ENCODE results near the gene XKRX. TPM values are rescaled to one million over a fixed set of nuclear protein-coding genes. Genes with fewer than 3 reads are reported as not detected.

XKRX gene
- polyA plus RNA-seq, 1 experiment = not detected

- Histone ChIP-seq H3K4me3 (ENCODE audit: low read depth, low read length) (no peak overlapping the region), H3K27me3 (ENCODE audit: control insufficient read depth, insufficient read depth, low read length) (no peaks in the 10 kb centered on the region), H3K36me3 (ENCODE audit: control insufficient read depth, insufficient read depth, low read length) (no peaks in the 10 kb centered on the region)
- ChIA-PET CTCF (no interaction called here), POLR2A (no interaction called here)
- no peak for DNase-seq (ENCODE audit: low read depth)
- TF ChIP-seq, protein P1, sequence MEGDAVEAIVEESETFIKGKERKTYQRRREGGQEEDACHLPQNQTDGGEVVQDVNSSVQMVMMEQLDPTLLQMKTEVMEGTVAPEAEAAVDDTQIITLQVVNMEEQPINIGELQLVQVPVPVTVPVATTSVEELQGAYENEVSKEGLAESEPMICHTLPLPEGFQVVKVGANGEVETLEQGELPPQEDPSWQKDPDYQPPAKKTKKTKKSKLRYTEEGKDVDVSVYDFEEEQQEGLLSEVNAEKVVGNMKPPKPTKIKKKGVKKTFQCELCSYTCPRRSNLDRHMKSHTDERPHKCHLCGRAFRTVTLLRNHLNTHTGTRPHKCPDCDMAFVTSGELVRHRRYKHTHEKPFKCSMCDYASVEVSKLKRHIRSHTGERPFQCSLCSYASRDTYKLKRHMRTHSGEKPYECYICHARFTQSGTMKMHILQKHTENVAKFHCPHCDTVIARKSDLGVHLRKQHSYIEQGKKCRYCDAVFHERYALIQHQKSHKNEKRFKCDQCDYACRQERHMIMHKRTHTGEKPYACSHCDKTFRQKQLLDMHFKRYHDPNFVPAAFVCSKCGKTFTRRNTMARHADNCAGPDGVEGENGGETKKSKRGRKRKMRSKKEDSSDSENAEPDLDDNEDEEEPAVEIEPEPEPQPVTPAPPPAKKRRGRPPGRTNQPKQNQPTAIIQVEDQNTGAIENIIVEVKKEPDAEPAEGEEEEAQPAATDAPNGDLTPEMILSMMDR (IDR thresholded peaks at IDR 0.05; ENCODE audit: insufficient read depth, low read depth, low read length) = no peak
Measured at GRCh38 chrX:100944601-100945000, 15.9 kb upstream of the XKRX start.

GRCh38 chrX:100939333-100939732, 10.6 kb upstream of the XKRX start:
- no peak overlapping the region for H3K4me3 ChIP-seq (ENCODE audit: low read depth, low read length)
- H3K27me3 ChIP-seq (ENCODE audit: control insufficient read depth, insufficient read depth, low read length) = no peaks in the 10 kb centered on the region
- ChIA-PET POLR2A (no interaction called here), CTCF (no interaction called here)
- TF ChIP-seq, protein P1 (IDR thresholded peaks at IDR 0.05; ENCODE audit: insufficient read depth, low read depth, low read length) = no peak
- no peaks in the 10 kb centered on the region for H3K36me3 ChIP-seq (ENCODE audit: control insufficient read depth, insufficient read depth, low read length)
- no peak for DNase-seq (ENCODE audit: low read depth)

DNA sequence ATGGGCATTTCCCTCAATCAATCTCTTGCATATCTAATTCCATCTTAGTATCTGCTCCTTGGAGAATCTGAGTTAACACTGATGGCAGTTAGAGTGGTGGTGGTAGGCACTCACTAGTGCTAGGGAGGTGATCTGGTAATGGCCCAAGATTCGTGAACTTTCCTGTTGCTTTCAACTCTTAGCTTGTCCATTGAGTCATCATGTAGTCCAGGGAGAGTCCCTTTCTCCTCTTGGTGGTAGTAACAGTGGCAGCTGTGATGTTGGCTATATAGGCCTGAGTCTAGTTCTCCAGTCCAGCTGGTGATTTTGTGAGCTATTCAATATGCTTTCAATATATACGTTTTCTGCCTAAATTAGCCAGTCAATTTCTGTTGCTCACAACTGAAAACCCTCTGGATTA, 7.0 kb upstream of the XKRX start:
- DNase-seq (ENCODE audit: low read depth) = no peak
- no peaks in the 10 kb centered on the region for H3K27me3 ChIP-seq (ENCODE audit: control insufficient read depth, insufficient read depth, low read length)
- TF ChIP-seq, protein P1 (IDR thresholded peaks at IDR 0.05; ENCODE audit: insufficient read depth, low read depth, low read length) = no peak
- POLR2A ChIA-PET = no interaction called here
- CTCF ChIA-PET = no interaction called here
- no peaks in the 10 kb centered on the region for H3K36me3 ChIP-seq (ENCODE audit: control insufficient read depth, insufficient read depth, low read length)
- no peak overlapping the region for H3K4me3 ChIP-seq (ENCODE audit: low read depth, low read length)

- Histone ChIP-seq H3K4me3 (ENCODE audit: low read depth, low read length) (no peak overlapping the region), H3K36me3 (ENCODE audit: control insufficient read depth, insufficient read depth, low read length) (no peaks in the 10 kb centered on the region), H3K27me3 (ENCODE audit: control insufficient read depth, insufficient read depth, low read length) (no peaks in the 10 kb centered on the region)
- ChIA-PET POLR2A (no interaction called here), CTCF (no interaction called here)
- DNase-seq (ENCODE audit: low read depth) = no peak
- TF ChIP-seq, protein P1 (IDR thresholded peaks at IDR 0.05; ENCODE audit: insufficient read depth, low read depth, low read length) = no peak
Measured at GRCh38 chrX:100931925-100932285, 3.2 kb upstream of the XKRX start.

DNA sequence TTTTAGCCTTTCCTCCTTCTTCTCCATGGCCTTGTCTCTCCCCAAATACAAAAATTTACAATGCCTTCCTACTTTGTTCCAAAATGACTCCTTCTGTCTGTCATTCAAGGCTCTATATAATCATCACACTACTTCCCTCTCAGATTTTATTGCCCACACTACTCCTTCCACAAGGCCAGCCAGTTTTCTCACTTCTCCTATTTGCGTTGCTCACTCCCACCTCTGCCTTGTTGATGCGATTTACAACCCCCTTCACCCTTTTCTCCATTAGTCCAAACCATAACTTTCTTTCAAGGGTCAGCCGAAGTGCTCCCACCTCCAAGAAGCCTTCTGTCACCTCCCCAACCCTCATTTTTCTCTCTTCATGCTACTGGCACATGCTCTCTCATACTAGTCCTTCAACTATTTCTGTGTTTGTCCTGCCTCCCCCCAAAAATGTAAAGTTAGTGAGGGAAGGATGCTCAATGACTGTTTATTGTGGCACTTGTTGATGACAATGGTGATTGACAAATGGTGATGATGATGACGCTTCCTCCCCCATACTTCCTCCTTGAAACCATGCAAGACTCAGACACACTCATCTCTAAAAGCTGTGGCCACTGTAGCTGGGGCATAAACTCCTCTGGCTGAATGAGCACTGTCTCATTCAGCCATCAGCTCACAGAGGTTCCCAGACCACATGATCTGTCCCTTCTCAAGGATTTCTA, 2.7 kb upstream of the XKRX start:
- POLR2A ChIA-PET = no interaction called here
- DNase-seq (ENCODE audit: low read depth) = no peak

More for the DNA sequence above, 2.7 kb upstream of the XKRX start:
- Histone ChIP-seq H3K27me3 (ENCODE audit: control insufficient read depth, insufficient read depth, low read length) (no peaks in the 10 kb centered on the region), H3K4me3 (ENCODE audit: low read depth, low read length) (no peak overlapping the region), H3K36me3 (ENCODE audit: control insufficient read depth, insufficient read depth, low read length) (no peaks in the 10 kb centered on the region)
- TF ChIP-seq, protein P1 (IDR thresholded peaks at IDR 0.05; ENCODE audit: insufficient read depth, low read depth, low read length) = no peak
- CTCF ChIA-PET = no interaction called here
